ENCODE results near the gene TET2.

The TET2 gene

GRCh38 chr4:105126311-105127169 is 20.1 kb upstream of the TET2 start:
- H3K4me3 ChIP-seq (ENCODE audit: low read length): no peak overlapping the region
- H3K27me3 ChIP-seq (ENCODE audit: control insufficient read depth, insufficient read depth, low read length): no peaks in the 10 kb centered on the region
- no peak overlapping the region for H3K27ac ChIP-seq (ENCODE audit: low read depth, low read length)
- no peaks in the 10 kb centered on the region for H3K36me3 ChIP-seq (ENCODE audit: control insufficient read depth, insufficient read depth, low read length)
- H3K4me1 ChIP-seq (ENCODE audit: control insufficient read depth, insufficient read depth, low read length): no peaks in the 10 kb centered on the region
- H3K9ac ChIP-seq (ENCODE audit: low read length): no peak overlapping the region

DNA sequence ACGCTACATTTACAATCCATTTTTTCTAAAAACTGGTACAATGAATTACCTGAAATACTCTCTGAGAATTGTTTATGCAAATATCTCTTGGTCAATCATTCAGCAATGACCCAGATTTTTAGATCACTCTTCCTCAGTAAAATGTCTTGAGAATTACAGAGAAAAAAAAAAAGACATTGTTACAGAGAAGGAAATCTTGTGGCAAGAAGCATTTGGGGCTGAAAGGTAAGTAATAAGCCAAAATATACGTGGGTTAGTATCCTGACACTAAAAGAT is 19.6 kb upstream of the TET2 start:
- H3K27ac ChIP-seq (ENCODE audit: low read depth, low read length): no peak overlapping the region
- H3K36me3 ChIP-seq (ENCODE audit: control insufficient read depth, insufficient read depth, low read length): no peaks in the 10 kb centered on the region
- H3K9ac ChIP-seq (ENCODE audit: low read length): no peak overlapping the region
- H3K4me3 ChIP-seq (ENCODE audit: low read length): no peak overlapping the region
- H3K4me1 ChIP-seq (ENCODE audit: control insufficient read depth, insufficient read depth, low read length): no peaks in the 10 kb centered on the region
- no peaks in the 10 kb centered on the region for H3K27me3 ChIP-seq (ENCODE audit: control insufficient read depth, insufficient read depth, low read length)

GRCh38 chr4:105128208-105128607 is 18.5 kb upstream of the TET2 start:
- no peak overlapping the region for H3K27ac ChIP-seq (ENCODE audit: low read depth, low read length)
- no peak overlapping the region for H3K4me3 ChIP-seq (ENCODE audit: low read length)
- H3K9ac ChIP-seq (ENCODE audit: low read length): no peak overlapping the region
- H3K4me1 ChIP-seq (ENCODE audit: control insufficient read depth, insufficient read depth, low read length): no peaks in the 10 kb centered on the region
- H3K36me3 ChIP-seq (ENCODE audit: control insufficient read depth, insufficient read depth, low read length): no peaks in the 10 kb centered on the region
- H3K27me3 ChIP-seq (ENCODE audit: control insufficient read depth, insufficient read depth, low read length): no peaks in the 10 kb centered on the region

DNA sequence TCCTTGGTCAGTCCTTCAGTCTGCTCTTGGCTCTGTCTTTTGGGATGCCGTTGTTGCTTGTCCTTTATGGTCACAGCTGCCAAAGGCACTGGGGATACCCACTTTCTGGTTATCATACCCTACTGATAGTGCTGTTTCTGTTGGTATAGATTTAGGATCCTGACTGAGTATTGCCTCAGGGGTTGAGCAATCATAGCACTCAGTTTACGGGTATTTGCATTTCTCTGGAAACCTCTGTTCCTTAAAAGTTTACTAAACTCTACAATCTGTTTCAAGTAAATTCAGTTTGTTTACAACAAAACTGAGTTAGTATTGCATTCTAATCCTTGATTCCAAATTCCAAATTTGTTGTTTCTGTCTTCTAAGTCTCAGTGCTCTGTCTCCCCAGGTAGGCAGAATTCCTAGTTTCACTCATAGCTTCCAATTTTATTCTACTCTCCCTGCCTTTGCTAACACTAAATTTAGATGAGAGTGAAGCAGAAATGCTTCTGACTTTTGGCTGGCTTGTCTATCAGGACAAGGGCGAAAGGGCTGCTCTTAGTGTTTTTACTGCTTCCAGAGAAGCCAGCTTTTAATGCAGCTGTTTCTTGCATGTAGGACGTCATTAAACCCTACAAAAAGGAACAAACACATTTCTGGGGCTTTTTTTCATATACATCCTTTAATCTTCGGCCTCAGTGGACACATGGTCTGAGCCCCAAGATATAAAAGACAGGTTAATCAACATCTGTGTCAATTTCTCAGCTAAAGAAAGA is 17.2 kb upstream of the TET2 start:
- H3K9ac ChIP-seq (ENCODE audit: low read length): no peak overlapping the region
- H3K27ac ChIP-seq (ENCODE audit: low read depth, low read length): no peak overlapping the region
- no peaks in the 10 kb centered on the region for H3K27me3 ChIP-seq (ENCODE audit: control insufficient read depth, insufficient read depth, low read length)
- H3K36me3 ChIP-seq (ENCODE audit: control insufficient read depth, insufficient read depth, low read length): no peaks in the 10 kb centered on the region
- H3K4me3 ChIP-seq (ENCODE audit: low read length): no peak overlapping the region
- H3K4me1 ChIP-seq (ENCODE audit: control insufficient read depth, insufficient read depth, low read length): no peaks in the 10 kb centered on the region

DNA sequence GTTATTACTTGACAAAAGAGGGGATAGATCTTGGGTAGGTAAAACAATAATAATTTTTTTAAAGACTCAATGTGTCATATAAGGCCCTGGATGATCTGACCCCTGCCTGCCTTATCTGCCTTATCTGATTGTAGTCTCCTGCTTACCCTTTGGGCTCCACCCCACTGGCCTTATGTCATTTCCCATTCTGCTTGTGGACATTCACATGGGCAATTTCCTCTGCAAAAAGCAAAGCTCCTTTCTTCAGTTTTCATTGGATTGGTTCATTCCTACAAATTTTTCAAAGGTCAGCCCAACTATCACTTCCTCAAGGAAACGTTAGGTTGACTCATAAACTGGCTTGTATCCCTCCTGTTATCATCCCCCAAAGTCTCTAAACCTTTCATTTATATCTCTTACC is 15.7 kb upstream of the TET2 start:
- H3K27me3 ChIP-seq (ENCODE audit: control insufficient read depth, insufficient read depth, low read length): no peaks in the 10 kb centered on the region
- no peak overlapping the region for H3K9ac ChIP-seq (ENCODE audit: low read length)
- H3K36me3 ChIP-seq (ENCODE audit: control insufficient read depth, insufficient read depth, low read length): no peaks in the 10 kb centered on the region
- H3K4me3 ChIP-seq (ENCODE audit: low read length): no peak overlapping the region
- H3K27ac ChIP-seq (ENCODE audit: low read depth, low read length): no peak overlapping the region
- no peaks in the 10 kb centered on the region for H3K4me1 ChIP-seq (ENCODE audit: control insufficient read depth, insufficient read depth, low read length)

- no peak overlapping the region for H3K27ac ChIP-seq (ENCODE audit: low read depth, low read length)
- no peaks in the 10 kb centered on the region for H3K4me1 ChIP-seq (ENCODE audit: control insufficient read depth, insufficient read depth, low read length)
- no peak overlapping the region for H3K9ac ChIP-seq (ENCODE audit: low read length)
- H3K27me3 ChIP-seq (ENCODE audit: control insufficient read depth, insufficient read depth, low read length): no peaks in the 10 kb centered on the region
- H3K36me3 ChIP-seq (ENCODE audit: control insufficient read depth, insufficient read depth, low read length): no peaks in the 10 kb centered on the region
- H3K4me3 ChIP-seq (ENCODE audit: low read length): no peak overlapping the region
Observed at GRCh38 chr4:105133976-105134375, 12.7 kb upstream of the TET2 start.

DNA sequence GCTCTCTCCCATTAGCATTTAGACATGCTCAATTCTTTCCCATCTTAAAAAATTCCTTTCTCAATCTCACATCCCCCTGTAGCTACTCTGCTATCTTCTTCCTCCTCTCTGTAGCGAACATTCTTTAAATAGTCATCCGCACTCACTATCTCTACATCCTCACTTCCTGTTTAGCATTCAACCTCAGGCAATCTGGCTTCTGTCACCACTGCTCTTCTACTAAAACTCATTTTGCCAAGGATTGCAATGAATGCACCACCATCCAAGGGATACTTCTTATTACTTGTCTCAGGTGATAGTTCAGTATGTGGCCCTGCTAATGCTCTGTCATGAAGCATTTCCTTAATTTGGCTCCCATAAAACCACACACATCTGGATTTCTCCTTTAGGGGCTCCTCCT is 10.9 kb upstream of the TET2 start:
- Histone ChIP-seq H3K36me3 (ENCODE audit: control insufficient read depth, insufficient read depth, low read length) (no peaks in the 10 kb centered on the region), H3K9ac (ENCODE audit: low read length) (no peak overlapping the region), H3K4me1 (ENCODE audit: control insufficient read depth, insufficient read depth, low read length) (no peaks in the 10 kb centered on the region), H3K4me3 (ENCODE audit: low read length) (no peak overlapping the region), H3K27ac (ENCODE audit: low read depth, low read length) (no peak overlapping the region), H3K27me3 (ENCODE audit: control insufficient read depth, insufficient read depth, low read length) (no peaks in the 10 kb centered on the region)

DNA sequence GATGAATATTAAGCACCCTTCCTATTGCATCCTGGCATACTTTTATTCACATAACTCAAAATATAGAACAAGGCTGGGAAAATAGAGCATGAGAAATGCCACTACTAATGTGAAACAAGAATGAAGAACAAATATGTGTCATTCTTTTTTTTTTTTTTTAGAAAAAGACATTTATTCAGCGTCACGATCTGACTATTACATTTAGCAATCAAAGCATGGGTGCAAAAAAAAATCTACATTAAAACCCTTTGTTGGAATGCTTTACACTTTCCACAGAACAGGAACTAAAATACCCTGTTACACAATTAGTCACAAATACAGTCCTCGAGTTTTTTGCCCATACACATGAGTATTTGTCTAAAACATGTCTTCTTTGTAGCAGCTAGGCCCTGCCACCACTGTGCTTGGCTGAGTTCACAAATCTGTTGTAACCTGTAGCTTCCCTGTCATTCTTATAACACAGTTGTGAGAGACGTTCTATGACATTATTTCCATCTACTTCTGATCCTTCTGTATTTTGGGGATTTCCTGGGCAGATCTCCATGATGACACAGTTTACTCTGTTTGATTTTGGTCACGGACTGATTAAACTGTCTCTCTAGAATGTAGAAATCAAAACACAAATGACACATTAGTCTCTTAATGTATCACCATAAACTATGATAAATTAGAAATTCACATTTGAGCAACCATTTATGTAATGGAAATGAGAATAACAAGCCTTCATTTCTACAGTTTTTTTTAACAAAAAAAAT is 9.4 kb upstream of the TET2 start:
- H3K9ac ChIP-seq (ENCODE audit: low read length): no peak overlapping the region
- no peaks in the 10 kb centered on the region for H3K4me1 ChIP-seq (ENCODE audit: control insufficient read depth, insufficient read depth, low read length)
- no peak overlapping the region for H3K4me3 ChIP-seq (ENCODE audit: low read length)
- H3K27me3 ChIP-seq (ENCODE audit: control insufficient read depth, insufficient read depth, low read length): no peaks in the 10 kb centered on the region
- H3K36me3 ChIP-seq (ENCODE audit: control insufficient read depth, insufficient read depth, low read length): no peaks in the 10 kb centered on the region
- H3K27ac ChIP-seq (ENCODE audit: low read depth, low read length): no peak overlapping the region

DNA sequence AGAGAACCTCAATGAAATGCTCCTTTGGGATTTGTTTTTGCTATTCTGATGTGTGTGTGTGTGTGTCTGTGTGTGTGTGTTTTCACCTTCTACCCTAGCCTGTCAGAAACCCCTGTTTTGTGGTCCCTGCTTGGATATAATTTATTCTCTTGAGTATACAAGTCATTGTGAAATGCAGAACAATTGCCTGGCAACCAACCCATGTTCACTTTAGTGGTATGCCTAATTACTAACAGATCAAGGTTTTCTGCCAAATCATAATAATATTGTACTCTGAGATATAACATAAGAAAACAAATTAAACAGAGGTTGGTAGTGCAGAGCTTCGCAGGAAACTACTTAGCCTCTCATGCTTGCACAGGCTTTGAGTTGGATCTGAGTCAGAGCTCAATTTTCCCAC is 7.0 kb upstream of the TET2 start:
- H3K36me3 ChIP-seq (ENCODE audit: control insufficient read depth, insufficient read depth, low read length): no peaks in the 10 kb centered on the region
- H3K27ac ChIP-seq (ENCODE audit: low read depth, low read length): no peak overlapping the region
- no peak overlapping the region for H3K4me3 ChIP-seq (ENCODE audit: low read length)
- H3K9ac ChIP-seq (ENCODE audit: low read length): no peak overlapping the region
- H3K4me1 ChIP-seq (ENCODE audit: control insufficient read depth, insufficient read depth, low read length): no peaks in the 10 kb centered on the region
- H3K27me3 ChIP-seq (ENCODE audit: control insufficient read depth, insufficient read depth, low read length): no peaks in the 10 kb centered on the region

DNA sequence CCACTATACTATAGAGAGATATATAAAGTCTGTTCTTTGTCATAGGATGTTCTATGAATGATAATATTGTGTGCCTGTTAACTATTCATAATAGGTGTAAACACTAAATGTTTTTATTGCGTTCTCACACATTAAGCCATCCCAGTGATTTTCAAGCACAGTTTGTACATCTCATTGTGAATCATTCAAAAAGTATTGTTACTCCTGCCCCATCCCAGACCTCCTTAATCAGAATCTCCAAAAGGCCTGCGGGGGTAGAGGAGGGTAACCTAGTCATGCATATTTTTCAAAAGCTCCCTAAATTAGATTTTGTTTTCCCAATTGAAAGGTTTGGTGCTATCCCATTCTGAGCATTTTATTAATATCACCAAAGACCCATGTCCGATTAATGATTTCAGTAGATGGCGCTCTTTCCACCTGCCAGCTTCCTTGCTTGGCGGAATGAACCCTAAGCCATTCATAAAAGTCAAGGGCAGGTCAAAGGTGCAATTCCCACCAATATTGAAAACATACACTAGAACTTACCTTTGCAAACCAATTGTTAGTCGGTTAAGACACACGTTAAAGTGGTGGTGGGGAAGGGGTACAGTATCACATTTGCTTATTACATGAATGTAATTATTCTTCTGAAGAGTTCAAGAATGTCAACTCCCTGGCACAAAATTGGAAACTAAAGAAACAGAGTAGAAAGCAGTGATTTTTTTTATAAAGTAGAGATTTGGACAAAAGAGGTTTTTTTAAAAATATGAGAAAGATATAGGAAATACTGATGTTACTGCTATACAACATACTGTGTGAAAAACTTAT is 5.8 kb upstream of the TET2 start:
- no peak overlapping the region for H3K4me3 ChIP-seq (ENCODE audit: low read length)
- no peaks in the 10 kb centered on the region for H3K36me3 ChIP-seq (ENCODE audit: control insufficient read depth, insufficient read depth, low read length)
- peaks cover 2% of the 10 kb centered on the region for H3K4me1 ChIP-seq (ENCODE audit: control insufficient read depth, insufficient read depth, low read length)
- no peak overlapping the region for H3K27ac ChIP-seq (ENCODE audit: low read depth, low read length)
- H3K9ac ChIP-seq (ENCODE audit: low read length): no peak overlapping the region
- H3K27me3 ChIP-seq (ENCODE audit: control insufficient read depth, insufficient read depth, low read length): no peaks in the 10 kb centered on the region

DNA sequence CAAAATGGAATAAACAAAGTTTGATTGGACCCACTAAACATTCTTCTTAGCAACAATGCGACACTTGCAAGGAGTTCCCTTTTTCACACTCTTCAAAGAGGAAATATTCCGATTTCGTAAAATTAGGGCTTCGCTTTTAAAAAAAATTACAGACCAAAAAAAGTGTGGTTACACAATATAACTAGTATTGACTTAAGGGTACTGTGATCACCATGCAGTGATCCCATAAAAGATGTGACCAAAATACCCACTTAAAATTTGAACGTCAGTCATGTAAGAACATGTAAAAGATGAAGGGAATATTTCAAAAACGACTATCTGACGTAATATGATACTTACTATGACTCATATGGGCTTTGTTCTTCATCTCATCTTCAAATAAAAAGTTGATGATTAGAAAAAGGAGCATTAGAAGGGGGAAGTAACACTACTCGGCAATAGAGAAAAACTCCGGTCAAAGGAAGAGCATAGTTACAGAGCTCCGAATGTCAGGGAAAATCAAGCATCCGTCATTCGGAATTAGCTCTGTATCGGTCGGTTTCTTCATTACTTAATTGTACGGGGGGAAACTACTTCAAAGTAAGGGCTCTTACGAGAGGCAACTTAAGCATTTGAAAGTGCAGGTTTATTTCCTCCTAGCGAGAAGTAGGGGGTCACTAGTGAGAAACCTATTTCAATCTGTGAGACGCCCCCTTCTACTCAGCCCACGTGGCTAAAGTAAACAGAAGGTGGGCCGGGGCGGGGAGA is 1.3 kb upstream of the TET2 start:
- peaks cover 10% of the 10 kb centered on the region for H3K4me1 ChIP-seq (ENCODE audit: control insufficient read depth, insufficient read depth, low read length)
- peak overlapping the region; percentile 18 for H3K27ac ChIP-seq (ENCODE audit: low read depth, low read length)
- peak overlapping the region; percentile 89 for H3K4me3 ChIP-seq (ENCODE audit: low read length)
- no peaks in the 10 kb centered on the region for H3K27me3 ChIP-seq (ENCODE audit: control insufficient read depth, insufficient read depth, low read length)
- H3K36me3 ChIP-seq (ENCODE audit: control insufficient read depth, insufficient read depth, low read length): no peaks in the 10 kb centered on the region
- H3K9ac ChIP-seq (ENCODE audit: low read length): peak overlapping the region; percentile 24
